GM23338 (cell line): ENCODE data around the gene ANKRD53. TPM values are rescaled to one million over a fixed set of nuclear protein-coding genes. Genes with fewer than 3 reads are reported as not detected.

Experiments
- ATAC-seq: fragments of 200-7000 bp; cut with Tn5 transposase; 3 replicates; pipeline ENCODE4 v1.9.1; 2020
- DNase-seq: peaks from one replicate; pipeline ENCODE4 v3.0.0-alpha.2; 2015; ENCODE audit warnings: low spot score
- H2AFZ ChIP-seq: fragments of 200-600 bp; sonication (generic); 2 replicates; pipeline ENCODE4 v1.8.0; 2016; ENCODE audit warnings: antibody characterized with exemption, mild to moderate bottlenecking, moderate library complexity
- H3F3A ChIP-seq: fragments of 200-600 bp; sonication (generic); replicated peaks from 2 replicates; pipeline ENCODE4 v1.8.0; 2017; ENCODE audit warnings: antibody characterized with exemption, mixed run types, low read depth
- H3K27ac ChIP-seq: fragments of 200-600 bp; sonication (generic); 2 replicates; pipeline ENCODE4 v1.6.1; 2016; ENCODE audit warnings: low read depth
- H3K27me3 ChIP-seq: fragments of 200-600 bp; sonication (generic); 2 replicates; pipeline ENCODE4 v1.8.0; 2016; ENCODE audit warnings: mild to moderate bottlenecking, mixed run types, moderate library complexity; ENCODE audit not compliant: insufficient read depth
- H3K36me3 ChIP-seq: fragments of 200-600 bp; sonication (generic); 2 replicates; pipeline ENCODE4 v1.8.0; 2016; ENCODE audit warnings: mild to moderate bottlenecking; ENCODE audit not compliant: insufficient read depth
- H3K4me1 ChIP-seq: fragments of 200-600 bp; sonication (generic); 2 replicates; pipeline ENCODE4 v1.8.0; 2016; ENCODE audit warnings: mild to moderate bottlenecking, moderate library complexity; ENCODE audit not compliant: insufficient read depth
- H3K4me2 ChIP-seq: fragments of 200-600 bp; sonication (generic); 2 replicates; pipeline ENCODE4 v1.7.1; 2017; ENCODE audit warnings: mixed run types
- H3K4me3 ChIP-seq: fragments of 200-600 bp; sonication (generic); 2 replicates; pipeline ENCODE4 v1.6.1; 2016; ENCODE audit warnings: mixed run types
- H3K79me2 ChIP-seq: fragments of 200-600 bp; sonication (generic); replicated peaks from 2 replicates; pipeline ENCODE4 v1.8.0; 2017; ENCODE audit warnings: mild to moderate bottlenecking; ENCODE audit not compliant: insufficient read depth
- H3K9me2 ChIP-seq: fragments of 200-600 bp; sonication (generic); 2 replicates; pipeline ENCODE4 v1.8.0; 2017; ENCODE audit not compliant: insufficient read depth
- H4K20me1 ChIP-seq: fragments of 200-600 bp; sonication (generic); replicated peaks from 2 replicates; pipeline ENCODE4 v1.8.0; 2017; ENCODE audit warnings: mild to moderate bottlenecking; ENCODE audit not compliant: insufficient read depth
- H3K27ac Mint-ChIP-seq: 2 replicates; pipeline ENCODE4 v1.8.0; 2020; ENCODE audit warnings: inconsistent platforms, mild to moderate bottlenecking, moderate library complexity, mixed read lengths
- H3K27me3 Mint-ChIP-seq: 3 replicates; pipeline ENCODE4 v1.8.0; 2022; ENCODE audit warnings: low read depth, mild to moderate bottlenecking, moderate library complexity, mixed read lengths, inconsistent platforms; ENCODE audit not compliant: insufficient read depth, poor library complexity
- H3K36me3 Mint-ChIP-seq: 3 replicates; pipeline ENCODE4 v1.8.0; 2021; ENCODE audit warnings: low read depth, mild to moderate bottlenecking, inconsistent platforms, moderate library complexity, mixed read lengths
- H3K4me1 Mint-ChIP-seq: 3 replicates; pipeline ENCODE4 v1.8.0; 2020; ENCODE audit warnings: mild to moderate bottlenecking, inconsistent platforms, mixed read lengths
- H3K4me3 Mint-ChIP-seq: 3 replicates; pipeline ENCODE4 v1.8.0; 2021; ENCODE audit warnings: moderate library complexity, mild to moderate bottlenecking, inconsistent platforms, mixed read lengths
- H3K9me3 Mint-ChIP-seq: 3 replicates; pipeline ENCODE4 v1.8.0; 2020; ENCODE audit warnings: moderate library complexity, mild to moderate bottlenecking, inconsistent platforms, mixed read lengths
- CREB1 ChIP-seq: fragments of 250-450 bp; sonication (Bioruptor Pico); IDR thresholded peaks from 2 replicates; pipeline ENCODE4 v1.5.0; 2020; ENCODE audit warnings: low read depth, mild to moderate bottlenecking, moderate library complexity
- CTCF ChIP-seq, 2 experiments: fragments of 200-600 bp in 1 of 2; sonication (generic) in 1 of 2; conservative IDR thresholded peaks; 2 replicates each; pipeline versions ENCODE4 v1.5.1 to v1.6.1; 2016 to 2017; ENCODE audit warnings: antibody characterized with exemption in 2 of 2, low read depth in 2 of 2, mild to moderate bottlenecking in 2 of 2, moderate library complexity in 1 of 2
- ETS1 ChIP-seq: IDR thresholded peaks from 2 replicates; pipeline ENCODE4 v1.6.1; 2016; ENCODE audit warnings: antibody characterized with exemption
- EZH2 ChIP-seq: fragments of 200-600 bp; sonication (generic); IDR thresholded peaks from one replicate; pipeline ENCODE4 v1.8.0; 2017; ENCODE audit warnings: antibody characterized with exemption, mild to moderate bottlenecking, low read depth; ENCODE audit not compliant: unreplicated experiment
- EZH2phosphoT487 ChIP-seq: fragments of 200-600 bp; sonication (generic); IDR thresholded peaks from one replicate; pipeline ENCODE4 v1.8.1; 2018; ENCODE audit warnings: antibody characterized with exemption; ENCODE audit not compliant: unreplicated experiment
- JUNB ChIP-seq: IDR thresholded peaks from one replicate; pipeline ENCODE4 v1.6.1; 2016; ENCODE audit warnings: antibody characterized with exemption; ENCODE audit not compliant: unreplicated experiment
- NANOG ChIP-seq: IDR thresholded peaks from 2 replicates; pipeline ENCODE4 v1.6.1; 2016; ENCODE audit warnings: antibody characterized with exemption, borderline replicate concordance
- POLR2AphosphoS5 ChIP-seq: IDR thresholded peaks from 2 replicates; pipeline ENCODE4 v1.6.1; 2016; ENCODE audit warnings: antibody characterized with exemption, low read depth
- STAT1 ChIP-seq: IDR thresholded peaks from one replicate; pipeline ENCODE4 v1.6.1; 2016; ENCODE audit warnings: antibody characterized with exemption; ENCODE audit not compliant: unreplicated experiment
- ZNF114 ChIP-seq: fragments of 250-450 bp; sonication (Bioruptor Pico); IDR thresholded peaks from 2 replicates; pipeline ENCODE4 v1.5.0; 2020; ENCODE audit warnings: mild to moderate bottlenecking, moderate library complexity
- ZNF331 ChIP-seq: fragments of 250-450 bp; sonication (Bioruptor Pico); IDR thresholded peaks from 2 replicates; pipeline ENCODE4 v1.5.0; 2020; ENCODE audit warnings: low read depth, mild to moderate bottlenecking, moderate library complexity
- polyA plus RNA-seq: library from polyadenylated mRNA; unstranded; fragments of >200 nt; fragmentation: Nextera tagmentation; extraction: Ambion mirVana; gene quantifications from 2 replicates; pipeline ENCODE4 v1.2.1, GENCODE V29; 2016
- total RNA-seq: library from RNA; depleted of rRNA; stranded (reverse); fragments of >200 nt; shearing (Covaris generic); gene quantifications from 2 replicates; pipeline ENCODE4 v1.2.3, GENCODE V29; 2014
- TF ChIP-seq, protein P1 (sequence below): IDR thresholded peaks from one replicate; pipeline ENCODE4 v1.6.1; 2018; ENCODE audit warnings: antibody characterized with exemption; ENCODE audit not compliant: unreplicated experiment
- TF ChIP-seq, protein P2 (sequence below): fragments of 250-450 bp; sonication (Bioruptor Pico); IDR thresholded peaks from 2 replicates; pipeline ENCODE4 v1.5.0; 2020; ENCODE audit warnings: mild to moderate bottlenecking, moderate library complexity

ANKRD53 gene
- total and polyA plus RNA-seq, 2 experiments from 2014 or later = 0.32 to 0.73 TPM

DNA sequence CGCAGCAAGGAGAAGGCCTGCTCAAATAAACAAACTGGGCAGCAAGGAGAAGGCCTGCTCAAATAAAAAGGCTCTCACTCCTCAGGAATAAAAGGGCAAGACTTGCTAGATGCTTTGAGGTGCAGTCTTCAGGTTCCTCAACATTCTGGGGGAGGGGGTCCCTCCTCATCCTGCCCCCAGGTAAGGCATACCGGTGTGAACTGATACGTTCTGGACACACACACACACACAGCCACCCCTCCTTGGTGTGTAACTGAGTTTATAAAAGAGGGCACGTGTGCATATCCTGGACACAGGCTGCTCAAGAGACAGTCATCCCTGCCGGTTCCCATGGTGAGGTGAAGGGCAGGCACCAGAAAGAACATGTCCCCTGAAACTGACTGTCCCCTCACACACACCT, 11.8 kb downstream of the ANKRD53 start:
- DNase-seq = no peak
- no peaks in the 10 kb centered on the region; the same call in 2 of the 3 replicates for H3K9me3 Mint-ChIP-seq
- TF ChIP-seq ETS1 = no peak
- no peak for TF ChIP-seq CTCF (conservative IDR thresholded peaks at IDR 0.05; ENCODE audit: low read depth in 2 of 2)
- TF ChIP-seq, protein P1, sequence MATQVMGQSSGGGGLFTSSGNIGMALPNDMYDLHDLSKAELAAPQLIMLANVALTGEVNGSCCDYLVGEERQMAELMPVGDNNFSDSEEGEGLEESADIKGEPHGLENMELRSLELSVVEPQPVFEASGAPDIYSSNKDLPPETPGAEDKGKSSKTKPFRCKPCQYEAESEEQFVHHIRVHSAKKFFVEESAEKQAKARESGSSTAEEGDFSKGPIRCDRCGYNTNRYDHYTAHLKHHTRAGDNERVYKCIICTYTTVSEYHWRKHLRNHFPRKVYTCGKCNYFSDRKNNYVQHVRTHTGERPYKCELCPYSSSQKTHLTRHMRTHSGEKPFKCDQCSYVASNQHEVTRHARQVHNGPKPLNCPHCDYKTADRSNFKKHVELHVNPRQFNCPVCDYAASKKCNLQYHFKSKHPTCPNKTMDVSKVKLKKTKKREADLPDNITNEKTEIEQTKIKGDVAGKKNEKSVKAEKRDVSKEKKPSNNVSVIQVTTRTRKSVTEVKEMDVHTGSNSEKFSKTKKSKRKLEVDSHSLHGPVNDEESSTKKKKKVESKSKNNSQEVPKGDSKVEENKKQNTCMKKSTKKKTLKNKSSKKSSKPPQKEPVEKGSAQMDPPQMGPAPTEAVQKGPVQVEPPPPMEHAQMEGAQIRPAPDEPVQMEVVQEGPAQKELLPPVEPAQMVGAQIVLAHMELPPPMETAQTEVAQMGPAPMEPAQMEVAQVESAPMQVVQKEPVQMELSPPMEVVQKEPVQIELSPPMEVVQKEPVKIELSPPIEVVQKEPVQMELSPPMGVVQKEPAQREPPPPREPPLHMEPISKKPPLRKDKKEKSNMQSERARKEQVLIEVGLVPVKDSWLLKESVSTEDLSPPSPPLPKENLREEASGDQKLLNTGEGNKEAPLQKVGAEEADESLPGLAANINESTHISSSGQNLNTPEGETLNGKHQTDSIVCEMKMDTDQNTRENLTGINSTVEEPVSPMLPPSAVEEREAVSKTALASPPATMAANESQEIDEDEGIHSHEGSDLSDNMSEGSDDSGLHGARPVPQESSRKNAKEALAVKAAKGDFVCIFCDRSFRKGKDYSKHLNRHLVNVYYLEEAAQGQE = no peak
- TF ChIP-seq ZNF331 (CRISPR knock-in tag) = no peak
- TF ChIP-seq ZNF114 (CRISPR knock-in tag) = no peak
- TF ChIP-seq, protein P2, sequence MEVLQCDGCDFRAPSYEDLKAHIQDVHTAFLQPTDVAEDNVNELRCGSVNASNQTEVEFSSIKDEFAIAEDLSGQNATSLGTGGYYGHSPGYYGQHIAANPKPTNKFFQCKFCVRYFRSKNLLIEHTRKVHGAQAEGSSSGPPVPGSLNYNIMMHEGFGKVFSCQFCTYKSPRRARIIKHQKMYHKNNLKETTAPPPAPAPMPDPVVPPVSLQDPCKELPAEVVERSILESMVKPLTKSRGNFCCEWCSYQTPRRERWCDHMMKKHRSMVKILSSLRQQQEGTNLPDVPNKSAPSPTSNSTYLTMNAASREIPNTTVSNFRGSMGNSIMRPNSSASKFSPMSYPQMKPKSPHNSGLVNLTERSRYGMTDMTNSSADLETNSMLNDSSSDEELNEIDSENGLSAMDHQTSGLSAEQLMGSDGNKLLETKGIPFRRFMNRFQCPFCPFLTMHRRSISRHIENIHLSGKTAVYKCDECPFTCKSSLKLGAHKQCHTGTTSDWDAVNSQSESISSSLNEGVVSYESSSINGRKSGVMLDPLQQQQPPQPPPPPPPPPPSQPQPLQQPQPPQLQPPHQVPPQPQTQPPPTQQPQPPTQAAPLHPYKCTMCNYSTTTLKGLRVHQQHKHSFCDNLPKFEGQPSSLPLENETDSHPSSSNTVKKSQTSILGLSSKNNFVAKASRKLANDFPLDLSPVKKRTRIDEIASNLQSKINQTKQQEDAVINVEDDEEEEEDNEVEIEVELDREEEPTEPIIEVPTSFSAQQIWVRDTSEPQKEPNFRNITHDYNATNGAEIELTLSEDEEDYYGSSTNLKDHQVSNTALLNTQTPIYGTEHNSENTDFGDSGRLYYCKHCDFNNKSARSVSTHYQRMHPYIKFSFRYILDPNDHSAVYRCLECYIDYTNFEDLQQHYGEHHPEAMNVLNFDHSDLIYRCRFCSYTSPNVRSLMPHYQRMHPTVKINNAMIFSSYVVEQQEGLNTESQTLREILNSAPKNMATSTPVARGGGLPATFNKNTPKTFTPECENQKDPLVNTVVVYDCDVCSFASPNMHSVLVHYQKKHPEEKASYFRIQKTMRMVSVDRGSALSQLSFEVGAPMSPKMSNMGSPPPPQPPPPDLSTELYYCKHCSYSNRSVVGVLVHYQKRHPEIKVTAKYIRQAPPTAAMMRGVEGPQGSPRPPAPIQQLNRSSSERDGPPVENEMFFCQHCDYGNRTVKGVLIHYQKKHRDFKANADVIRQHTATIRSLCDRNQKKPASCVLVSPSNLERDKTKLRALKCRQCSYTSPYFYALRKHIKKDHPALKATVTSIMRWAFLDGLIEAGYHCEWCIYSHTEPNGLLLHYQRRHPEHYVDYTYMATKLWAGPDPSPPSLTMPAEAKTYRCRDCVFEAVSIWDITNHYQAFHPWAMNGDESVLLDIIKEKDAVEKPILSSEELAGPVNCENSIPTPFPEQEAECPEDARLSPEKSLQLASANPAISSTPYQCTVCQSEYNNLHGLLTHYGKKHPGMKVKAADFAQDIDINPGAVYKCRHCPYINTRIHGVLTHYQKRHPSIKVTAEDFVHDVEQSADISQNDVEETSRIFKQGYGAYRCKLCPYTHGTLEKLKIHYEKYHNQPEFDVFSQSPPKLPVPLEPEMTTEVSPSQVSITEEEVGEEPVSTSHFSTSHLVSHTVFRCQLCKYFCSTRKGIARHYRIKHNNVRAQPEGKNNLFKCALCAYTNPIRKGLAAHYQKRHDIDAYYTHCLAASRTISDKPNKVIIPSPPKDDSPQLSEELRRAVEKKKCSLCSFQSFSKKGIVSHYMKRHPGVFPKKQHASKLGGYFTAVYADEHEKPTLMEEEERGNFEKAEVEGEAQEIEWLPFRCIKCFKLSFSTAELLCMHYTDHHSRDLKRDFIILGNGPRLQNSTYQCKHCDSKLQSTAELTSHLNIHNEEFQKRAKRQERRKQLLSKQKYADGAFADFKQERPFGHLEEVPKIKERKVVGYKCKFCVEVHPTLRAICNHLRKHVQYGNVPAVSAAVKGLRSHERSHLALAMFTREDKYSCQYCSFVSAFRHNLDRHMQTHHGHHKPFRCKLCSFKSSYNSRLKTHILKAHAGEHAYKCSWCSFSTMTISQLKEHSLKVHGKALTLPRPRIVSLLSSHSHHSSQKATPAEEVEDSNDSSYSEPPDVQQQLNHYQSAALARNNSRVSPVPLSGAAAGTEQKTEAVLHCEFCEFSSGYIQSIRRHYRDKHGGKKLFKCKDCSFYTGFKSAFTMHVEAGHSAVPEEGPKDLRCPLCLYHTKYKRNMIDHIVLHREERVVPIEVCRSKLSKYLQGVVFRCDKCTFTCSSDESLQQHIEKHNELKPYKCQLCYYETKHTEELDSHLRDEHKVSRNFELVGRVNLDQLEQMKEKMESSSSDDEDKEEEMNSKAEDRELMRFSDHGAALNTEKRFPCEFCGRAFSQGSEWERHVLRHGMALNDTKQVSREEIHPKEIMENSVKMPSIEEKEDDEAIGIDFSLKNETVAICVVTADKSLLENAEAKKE (CRISPR knock-in tag) = no peak
- no peak for TF ChIP-seq CREB1
- no peak for TF ChIP-seq NANOG
- TF ChIP-seq JUNB = no peak
- TF ChIP-seq POLR2AphosphoS5 = no peak
- no peak for TF ChIP-seq EZH2
- TF ChIP-seq EZH2phosphoT487 = no peak
- TF ChIP-seq STAT1 = no peak
- peaks cover 24% of the 10 kb centered on the region for H3K36me3 Mint-ChIP-seq
- H3K27ac Mint-ChIP-seq = no peak overlapping the region
- Histone ChIP-seq H3K27me3 (no peaks in the 10 kb centered on the region), H4K20me1 (peaks cover 22% of the 10 kb centered on the region), H3K4me2 (no peak overlapping the region), H3K36me3 (no peaks in the 10 kb centered on the region), H3K9me2 (no peaks in the 10 kb centered on the region), H3K4me1 (peaks cover 5% of the 10 kb centered on the region), H3K79me2 (peaks cover 17% of the 10 kb centered on the region), H3K4me3 (no peak overlapping the region), H2AFZ (no peak overlapping the region), H3K27ac (no peak overlapping the region), H3F3A (no peaks in the 10 kb centered on the region)
- H3K4me3 Mint-ChIP-seq = no peak overlapping the region
- peaks cover 9% of the 10 kb centered on the region for H3K27me3 Mint-ChIP-seq
- peaks cover 11% of the 10 kb centered on the region for H3K4me1 Mint-ChIP-seq
- ATAC-seq = no peak
